Measurements from ENCODE around the gene BMPR1B. TPM values are rescaled to one million over a fixed set of nuclear protein-coding genes. Genes with fewer than 3 reads are reported as not detected.

The BMPR1B gene
- total RNA-seq, 4 donors from 2014 or later, result 0.17 to 0.88 (median 0.35) TPM

DNA sequence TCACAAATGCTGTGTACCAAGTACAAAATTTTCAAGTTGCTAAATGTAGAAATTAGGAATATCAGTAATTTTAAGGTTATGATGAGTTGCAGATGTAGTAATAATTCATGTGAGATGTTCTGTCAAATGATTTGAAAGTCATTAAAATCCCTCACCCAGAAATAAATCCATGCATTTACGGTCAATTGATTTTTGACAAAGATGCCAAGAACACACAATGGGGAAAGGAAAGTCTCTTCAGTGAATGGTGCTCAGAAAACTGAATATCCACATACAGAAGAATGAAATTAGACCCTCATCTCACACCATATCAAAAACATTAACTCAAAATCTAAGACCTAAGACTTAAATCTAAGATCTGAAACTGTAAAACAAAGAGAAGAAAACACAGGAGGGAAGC, 12.9 kb upstream of the BMPR1B start:
- TF ChIP-seq, protein P1, sequence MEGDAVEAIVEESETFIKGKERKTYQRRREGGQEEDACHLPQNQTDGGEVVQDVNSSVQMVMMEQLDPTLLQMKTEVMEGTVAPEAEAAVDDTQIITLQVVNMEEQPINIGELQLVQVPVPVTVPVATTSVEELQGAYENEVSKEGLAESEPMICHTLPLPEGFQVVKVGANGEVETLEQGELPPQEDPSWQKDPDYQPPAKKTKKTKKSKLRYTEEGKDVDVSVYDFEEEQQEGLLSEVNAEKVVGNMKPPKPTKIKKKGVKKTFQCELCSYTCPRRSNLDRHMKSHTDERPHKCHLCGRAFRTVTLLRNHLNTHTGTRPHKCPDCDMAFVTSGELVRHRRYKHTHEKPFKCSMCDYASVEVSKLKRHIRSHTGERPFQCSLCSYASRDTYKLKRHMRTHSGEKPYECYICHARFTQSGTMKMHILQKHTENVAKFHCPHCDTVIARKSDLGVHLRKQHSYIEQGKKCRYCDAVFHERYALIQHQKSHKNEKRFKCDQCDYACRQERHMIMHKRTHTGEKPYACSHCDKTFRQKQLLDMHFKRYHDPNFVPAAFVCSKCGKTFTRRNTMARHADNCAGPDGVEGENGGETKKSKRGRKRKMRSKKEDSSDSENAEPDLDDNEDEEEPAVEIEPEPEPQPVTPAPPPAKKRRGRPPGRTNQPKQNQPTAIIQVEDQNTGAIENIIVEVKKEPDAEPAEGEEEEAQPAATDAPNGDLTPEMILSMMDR (IDR thresholded peaks at IDR 0.05; ENCODE audit: low read depth), result no peak

DNA sequence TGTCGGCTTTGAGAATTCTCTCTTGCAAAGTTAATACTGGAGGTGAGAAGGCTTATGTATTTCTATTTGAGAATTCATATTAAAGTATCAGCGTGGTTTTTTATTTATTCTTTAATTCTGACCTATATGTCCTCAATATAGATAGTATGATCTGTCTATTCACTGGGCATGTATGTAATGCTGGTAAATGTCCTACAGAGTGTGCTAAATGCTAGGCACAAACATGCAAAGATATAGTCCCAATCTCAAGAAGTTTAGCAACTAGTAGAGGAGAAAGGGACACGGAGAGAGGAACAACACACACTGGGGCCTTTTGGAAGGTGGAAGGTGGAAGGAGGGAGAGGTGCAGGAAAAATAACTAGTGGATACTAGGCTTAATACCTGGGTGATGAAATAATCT, 11.0 kb upstream of the BMPR1B start:
- TF ChIP-seq, protein P1 (IDR thresholded peaks at IDR 0.05; ENCODE audit: low read depth), result no peak

DNA sequence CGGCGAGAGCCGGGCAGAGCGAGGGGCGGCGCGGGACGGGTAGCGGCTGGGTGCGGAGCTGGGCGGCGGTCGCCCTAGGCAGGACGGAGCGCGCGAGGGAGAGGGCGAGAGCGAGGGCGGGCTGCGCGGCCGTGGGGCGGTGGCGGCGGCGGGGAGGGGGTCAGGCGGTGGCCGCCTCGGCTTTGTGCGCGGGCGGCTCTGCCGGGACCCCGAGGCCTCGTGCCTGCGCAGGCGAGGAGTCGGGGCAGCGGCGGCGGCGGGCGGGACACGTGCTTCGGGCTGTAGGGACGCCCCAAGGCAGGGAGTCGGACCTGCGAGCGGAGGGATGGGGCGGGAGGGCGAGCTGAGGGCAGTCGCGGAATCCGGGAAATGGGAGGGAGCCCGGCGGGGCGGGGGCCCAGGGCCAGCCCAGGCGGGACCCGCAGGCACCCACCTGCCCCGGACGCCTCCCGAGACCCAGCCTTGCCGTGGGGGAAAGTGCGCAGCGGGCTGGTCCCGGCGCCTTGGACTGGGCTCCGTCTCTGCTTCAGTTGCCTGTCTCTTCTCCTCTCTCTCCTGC, 465 bp downstream of the BMPR1B start:
- TF ChIP-seq, protein P1 (IDR thresholded peaks at IDR 0.05; ENCODE audit: low read depth), result no peak

DNA sequence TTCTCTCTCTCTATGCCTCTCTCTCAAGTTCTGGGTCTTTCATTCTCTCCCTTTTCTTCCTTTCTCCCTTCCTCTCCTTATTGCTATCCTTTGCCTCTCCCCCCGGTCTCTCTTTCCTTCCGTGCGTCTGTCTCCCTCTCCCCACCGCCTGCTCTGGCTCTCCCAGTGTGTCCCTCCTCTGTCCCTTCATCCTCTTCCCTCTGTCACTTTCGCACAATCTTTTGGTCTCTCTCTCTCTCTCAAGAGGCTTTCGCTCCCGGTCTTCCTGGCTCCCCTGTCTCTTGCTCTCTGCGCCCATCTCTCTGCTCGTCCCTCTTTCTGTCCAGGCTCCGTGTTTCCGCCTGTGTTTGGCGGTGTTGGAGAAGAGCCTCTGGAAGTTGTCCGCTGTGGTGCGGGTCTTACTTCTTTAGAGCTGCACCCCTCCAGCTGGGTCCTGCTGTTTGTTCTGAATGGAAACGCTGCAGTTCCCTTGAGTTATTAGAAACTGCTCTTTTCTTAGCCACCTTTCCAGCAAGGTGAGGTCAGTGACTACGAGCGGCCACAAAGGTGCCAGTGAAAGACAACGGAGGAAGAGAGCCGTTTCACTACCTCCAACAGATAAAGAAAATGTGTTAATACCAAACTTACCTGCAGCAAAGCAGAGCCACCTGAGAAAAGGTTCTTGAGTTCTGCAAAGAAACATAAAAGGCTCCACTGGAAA, 1.1 kb downstream of the BMPR1B start:
- TF ChIP-seq, protein P1 (IDR thresholded peaks at IDR 0.05; ENCODE audit: low read depth), result no peak

DNA sequence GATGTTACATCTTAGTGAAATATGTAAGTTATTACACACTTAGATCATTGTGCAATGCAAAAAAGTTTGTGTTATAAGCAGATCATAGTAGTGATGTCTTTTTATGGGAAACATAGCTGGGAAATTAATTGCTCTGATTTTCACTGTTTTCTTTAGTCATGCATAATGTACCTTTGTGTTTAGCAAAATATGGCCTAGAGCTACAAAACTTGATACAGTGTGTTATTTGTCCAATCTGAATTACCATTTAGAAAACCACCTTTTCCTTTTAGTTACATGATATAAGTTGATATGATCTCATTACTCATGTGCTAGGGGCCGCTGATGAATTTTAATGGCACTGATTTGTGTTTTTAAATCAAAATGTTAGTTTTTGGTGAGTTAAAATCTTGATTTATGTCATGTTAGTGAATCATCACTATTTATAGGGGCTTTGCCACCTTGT, 2.0 kb downstream of the BMPR1B start:
- TF ChIP-seq, protein P1 (IDR thresholded peaks at IDR 0.05; ENCODE audit: low read depth), result no peak

DNA sequence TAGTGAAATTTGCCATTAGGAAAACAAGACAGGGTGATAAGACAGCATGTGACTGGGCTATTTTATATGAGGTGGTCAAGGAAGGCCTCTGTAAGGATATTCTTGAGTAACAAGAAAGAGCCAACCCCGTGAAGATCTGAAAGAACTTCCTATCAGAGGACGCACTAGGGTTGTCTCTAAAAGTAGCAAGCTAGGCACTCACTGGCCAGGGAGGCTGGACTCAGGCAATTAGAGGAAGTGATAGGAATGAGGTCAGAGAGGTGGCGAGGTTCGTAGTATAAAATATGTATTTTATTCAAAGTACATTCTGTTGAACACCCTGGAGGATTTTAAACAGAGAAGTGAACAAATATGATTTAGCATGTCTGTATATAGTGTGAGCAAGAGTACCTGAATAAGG, 4.6 kb downstream of the BMPR1B start:
- TF ChIP-seq, protein P1 (IDR thresholded peaks at IDR 0.05; ENCODE audit: low read depth), result no peak

DNA sequence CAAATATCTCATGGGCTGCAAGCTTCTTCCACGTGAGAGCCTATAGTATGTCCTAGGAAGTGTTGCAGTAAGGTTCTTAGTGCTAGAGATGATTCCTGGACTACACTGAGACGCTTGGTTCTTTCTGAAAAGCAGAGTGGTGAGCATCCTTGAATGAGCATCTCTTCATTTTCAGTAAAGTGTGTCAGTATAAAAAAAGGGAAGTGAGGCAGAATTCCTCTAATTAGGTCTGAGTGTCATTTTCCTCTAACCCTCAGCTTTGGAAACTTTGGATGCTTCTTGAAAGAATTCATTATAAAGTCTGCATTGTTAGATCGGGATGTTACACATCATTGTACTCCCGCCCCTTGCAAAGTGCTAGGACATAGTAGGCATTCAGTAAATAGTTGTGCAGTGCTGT, 5.2 kb downstream of the BMPR1B start:
- TF ChIP-seq, protein P1 (IDR thresholded peaks at IDR 0.05; ENCODE audit: low read depth), result no peak

Measured in subcutaneous adipose tissue (tissue), 4 donors.